ENCODE measurements around the gene INTS6L. TPM values are rescaled to one million over a fixed set of nuclear protein-coding genes. Genes with fewer than 3 reads are reported as not detected.

Gene INTS6L
- total and polyA plus RNA-seq, 2 of the 8 experiments (the other 6 are each of a cell fraction or from before 2014, with no cell fraction given), result 4.1 to 5.2 TPM

GRCh38 chrX:135505351-135505750 lies 15.1 kb upstream of the INTS6L start:
- FAIRE-seq (no peak), DNase-seq (ENCODE audit: low read depth in 1 of 2, low spot score in 2 of 2) (no peak)
- H3K14ac ChIP-seq (ENCODE audit: insufficient read length), result no peak overlapping the region
- H3K4me3 ChIP-seq (ENCODE audit: extremely low read depth in 1 of 4, insufficient read depth in 2 of 4, low read depth in 3 of 4, low read length in 4 of 4), result no peak overlapping the region
- H3K23ac ChIP-seq (ENCODE audit: insufficient read length), result no peak overlapping the region
- no peak overlapping the region for H2BK120ac ChIP-seq (replicated peaks; ENCODE audit: low read depth, low read length)
- H3K4ac ChIP-seq (replicated peaks; ENCODE audit: insufficient read length, low read depth, low read length), result no peak overlapping the region
- H3K9ac ChIP-seq (replicated peaks in 1 of 4; ENCODE audit: extremely low read depth in 1 of 4, low read depth in 3 of 4, low read length in 3 of 4), result no peak overlapping the region
- no peak overlapping the region for H4K5ac ChIP-seq (ENCODE audit: insufficient read length, low read depth, low read length)
- H3K27me3 ChIP-seq (replicated peaks in 1 of 4; ENCODE audit: control insufficient read depth in 3 of 4, extremely low read depth in 1 of 4, insufficient read depth in 3 of 4, low read length in 3 of 4), result no peaks in the 10 kb centered on the region
- no peak overlapping the region for H4K8ac ChIP-seq (ENCODE audit: extremely low read depth, insufficient read depth, low read length)
- POLR2A ChIA-PET (ENCODE audit: partially characterized antibody), result no interaction called here
- no peaks in the 10 kb centered on the region for H3K23me2 ChIP-seq (ENCODE audit: low read depth, low read length)
- no peak overlapping the region for H2BK12ac ChIP-seq (ENCODE audit: low read depth, low read length)
- no peaks in the 10 kb centered on the region for H3K79me2 ChIP-seq (ENCODE audit: control insufficient read depth in 1 of 2, insufficient read depth in 2 of 2, low read length in 2 of 2)
- no peak overlapping the region for H2BK20ac ChIP-seq (ENCODE audit: low read length)
- no peaks in the 10 kb centered on the region for H3K9me3 ChIP-seq (ENCODE audit: insufficient read depth in 2 of 2, low read depth in 1 of 2, low read length in 1 of 2)
- no peak overlapping the region for H2AK5ac ChIP-seq (ENCODE audit: low read depth, low read length)
- H3K27ac ChIP-seq (ENCODE audit: low read depth, low read length), result no peak overlapping the region
- no peak overlapping the region for H2AFZ ChIP-seq (ENCODE audit: low read length)
- CTCF ChIA-PET (ENCODE audit: partially characterized antibody), result no interaction called here
- H3K4me2 ChIP-seq (ENCODE audit: insufficient read depth in 1 of 2, low read depth in 2 of 2, low read length in 2 of 2), result no peak overlapping the region
- no peaks in the 10 kb centered on the region for H3K36me3 ChIP-seq (ENCODE audit: control insufficient read depth in 2 of 4, insufficient read depth in 4 of 4, low read length in 3 of 4)
- H3K79me1 ChIP-seq (ENCODE audit: low read depth, low read length), result no peaks in the 10 kb centered on the region
- no peak overlapping the region for H4K91ac ChIP-seq (replicated peaks; ENCODE audit: insufficient read length, low read length)
- H3K18ac ChIP-seq (ENCODE audit: extremely low read depth, low read length), result no peak overlapping the region
- no peaks in the 10 kb centered on the region for H3K4me1 ChIP-seq (replicated peaks in 1 of 4; ENCODE audit: control insufficient read depth in 3 of 4, insufficient read depth in 4 of 4, low read length in 3 of 4)
- H4K20me1 ChIP-seq (replicated peaks in 1 of 2; ENCODE audit: control insufficient read depth in 1 of 2, insufficient read depth in 2 of 2, low read length in 2 of 2), result no peaks in the 10 kb centered on the region
- no peak overlapping the region for H2BK5ac ChIP-seq (ENCODE audit: low read depth, low read length)
- no peak overlapping the region for H3K56ac ChIP-seq (replicated peaks; ENCODE audit: insufficient read length, low read depth, low read length)
- no peak overlapping the region for H2BK15ac ChIP-seq (ENCODE audit: low read length)
- no peak for TF ChIP-seq RXRA (IDR thresholded peaks at IDR 0.05; ENCODE audit: insufficient read depth, low read depth, low read length)
- TF ChIP-seq TAF7 (optimal IDR thresholded peaks at IDR 0.05; ENCODE audit: borderline replicate concordance, low read depth, low read length), result no peak
- TF ChIP-seq SP1 (IDR thresholded peaks at IDR 0.05; ENCODE audit: low read depth, low read length), result no peak
- TF ChIP-seq BCL11A (IDR thresholded peaks at IDR 0.05; ENCODE audit: low read depth in 2 of 2, low read length in 2 of 2), result no peak
- no peak for TF ChIP-seq CHD2 (IDR thresholded peaks at IDR 0.05; ENCODE audit: low read length)
- no peak for TF ChIP-seq EZH2 (IDR thresholded peaks at IDR 0.05; ENCODE audit: low read depth, low read length, severe bottlenecking)
- TF ChIP-seq TCF12 (IDR thresholded peaks at IDR 0.05; ENCODE audit: low read depth, low read length), result no peak
- TF ChIP-seq SIRT6 (IDR thresholded peaks at IDR 0.05; ENCODE audit: low read length), result no peak
- TF ChIP-seq SIN3A (conservative IDR thresholded peaks at IDR 0.05 in 1 of 2, IDR thresholded peaks at IDR 0.05 in 1 of 2; ENCODE audit: low read depth in 1 of 2, low read length in 2 of 2), result no peak
- no peak for TF ChIP-seq RBBP5 (IDR thresholded peaks at IDR 0.05; ENCODE audit: borderline replicate concordance, low read depth, low read length)
- TF ChIP-seq NRF1 (IDR thresholded peaks at IDR 0.05; ENCODE audit: low read depth, low read length), result no peak
- no peak for TF ChIP-seq PHF8 (conservative IDR thresholded peaks at IDR 0.05; ENCODE audit: low read depth, low read length)
- TF ChIP-seq RFX5 (IDR thresholded peaks at IDR 0.05; ENCODE audit: borderline replicate concordance, low read depth, low read length), result no peak
- TF ChIP-seq USF2 (IDR thresholded peaks at IDR 0.05; ENCODE audit: low read length), result no peak
- no peak for TF ChIP-seq EGR1 (IDR thresholded peaks at IDR 0.05; ENCODE audit: borderline replicate concordance, low read depth, low read length)
- no peak for TF ChIP-seq JUN (IDR thresholded peaks at IDR 0.05; ENCODE audit: low read depth, low read length)
